HEK293T (cell line): Measurements from ENCODE around the gene TDRD9.

Source experiments
- CTCF ChIA-PET: fragments of 350-600 bp; formaldehyde crosslinking; extraction: SDS; loops from one replicate; lab custom pipeline; 2021; ENCODE audit warnings: antibody characterized with exemption, inconsistent platforms; lab: Yijun Ruan, JAX
- POLR2A ChIA-PET: fragments of 350-600 bp; formaldehyde crosslinking; extraction: SDS; loops from one replicate; lab custom pipeline; 2020; ENCODE audit warnings: antibody characterized with exemption, inconsistent platforms; lab: Yijun Ruan, JAX
- DNase-seq: peaks from one replicate; pipeline ENCODE4 v3.0.0; 2012; ENCODE audit warnings: mixed read lengths; ENCODE audit errors: extremely low spot score
- ARNT ChIP-seq: fragments of 450-650 bp; IDR thresholded peaks from 2 replicates; pipeline ENCODE4 v1.6.1; 2017; ENCODE audit warnings: mild to moderate bottlenecking
- BHLHE40 ChIP-seq: fragments of 450-650 bp; IDR thresholded peaks from 2 replicates; pipeline ENCODE4 v1.6.1; 2016; ENCODE audit warnings: mild to moderate bottlenecking, moderate library complexity, borderline replicate concordance
- CTBP1 ChIP-seq: fragments of 450-650 bp; IDR thresholded peaks from 2 replicates; pipeline ENCODE4 v1.6.1; 2016; ENCODE audit warnings: borderline replicate concordance
- ELF4 ChIP-seq: fragments of 450-650 bp; IDR thresholded peaks from 2 replicates; pipeline ENCODE4 v1.6.1; 2017; ENCODE audit warnings: antibody characterized with exemption
- FOXA1 ChIP-seq: fragments of 450-650 bp; IDR thresholded peaks from 2 replicates; pipeline ENCODE4 v1.6.1; 2016; ENCODE audit warnings: mild to moderate bottlenecking
- FOXK2 ChIP-seq: fragments of 450-650 bp; IDR thresholded peaks from 2 replicates; pipeline ENCODE4 v1.6.1; 2016; ENCODE audit warnings: mild to moderate bottlenecking
- FOXM1 ChIP-seq: fragments of 450-650 bp; IDR thresholded peaks from 2 replicates; pipeline ENCODE4 v1.6.1; 2017; ENCODE audit warnings: mild to moderate bottlenecking, borderline replicate concordance
- HDGF ChIP-seq: fragments of 450-650 bp; IDR thresholded peaks from 2 replicates; pipeline ENCODE4 v1.6.1; 2017; ENCODE audit warnings: antibody characterized with exemption, borderline replicate concordance
- L3MBTL2 ChIP-seq: fragments of 450-650 bp; conservative IDR thresholded peaks from 2 replicates; pipeline ENCODE4 v1.6.1; 2016; ENCODE audit warnings: mild to moderate bottlenecking
- LEF1 ChIP-seq: fragments of 450-650 bp; IDR thresholded peaks from 2 replicates; pipeline ENCODE4 v1.6.1; 2017; ENCODE audit warnings: mild to moderate bottlenecking, borderline replicate concordance
- NFRKB ChIP-seq: fragments of 450-650 bp; IDR thresholded peaks from 2 replicates; pipeline ENCODE4 v1.6.1; 2016; ENCODE audit warnings: mild to moderate bottlenecking, moderate library complexity
- SP1 ChIP-seq: fragments of 450-650 bp; IDR thresholded peaks from 2 replicates; pipeline ENCODE4 v1.6.1; 2017
- SUZ12 ChIP-seq: fragments of 450-650 bp; IDR thresholded peaks from 2 replicates; pipeline ENCODE4 v1.6.1; 2016; ENCODE audit warnings: mild to moderate bottlenecking
- TARDBP ChIP-seq: fragments of 450-650 bp; IDR thresholded peaks from 2 replicates; pipeline ENCODE4 v1.6.1; 2016
- ZNF384 ChIP-seq: fragments of 450-650 bp; IDR thresholded peaks from 2 replicates; pipeline ENCODE4 v1.6.1; 2016
- TF ChIP-seq, protein P1 (sequence below): fragments of 450-650 bp; IDR thresholded peaks from 2 replicates; pipeline ENCODE4 v1.6.1; 2016

The TDRD9 gene

DNA sequence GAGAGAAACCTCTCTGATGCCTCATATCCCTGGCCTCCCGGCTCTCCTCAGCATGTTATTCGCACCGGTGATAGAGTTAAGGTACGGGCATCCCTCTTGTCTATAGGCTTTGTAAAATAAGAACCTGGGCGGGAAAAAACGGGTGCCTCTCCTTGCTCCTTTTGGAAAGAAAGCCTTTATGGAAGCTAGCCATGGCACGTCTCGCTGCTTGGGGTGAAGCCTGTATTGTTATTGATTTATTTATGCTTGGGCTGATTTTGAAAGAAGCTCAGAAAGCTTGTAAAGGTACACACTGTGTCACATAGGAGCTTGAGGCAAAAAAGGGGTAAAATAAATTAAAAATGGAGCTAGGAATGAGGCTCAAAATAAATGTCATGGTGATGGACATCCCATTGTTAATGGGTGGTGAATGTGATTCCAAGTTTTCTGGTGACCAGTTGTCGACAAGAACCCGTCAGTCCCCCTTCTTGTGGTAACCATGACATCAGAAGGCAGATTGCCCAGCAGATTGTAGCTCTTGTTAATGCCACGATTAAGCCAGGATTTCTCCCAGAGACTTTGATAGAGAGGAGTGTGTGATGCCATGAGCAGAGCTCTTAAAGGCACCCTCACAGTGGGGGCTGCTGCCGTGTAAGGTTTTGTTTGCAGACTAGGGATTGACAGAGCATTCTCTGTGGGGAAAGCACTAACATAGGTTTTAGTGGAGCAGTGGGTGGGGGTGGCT is 106.9 kb downstream of the TDRD9 start:
- CTCF ChIA-PET: interaction anchor here (1.7 kb wide), 1 partner anchor 43 kb away, joined by 4 read pairs; no protein-coding TSS in a partner anchor
- no peak for TF ChIP-seq TARDBP
- TF ChIP-seq NFRKB: no peak
- TF ChIP-seq FOXM1: no peak
- no peak for TF ChIP-seq BHLHE40
- no peak for TF ChIP-seq ARNT
- TF ChIP-seq LEF1: no peak
- TF ChIP-seq FOXK2: no peak
- TF ChIP-seq L3MBTL2: no peak
- DNase-seq: no peak
- POLR2A ChIA-PET: no interaction called here

GRCh38 chr14:104036212-104036611 is 108.0 kb downstream of the TDRD9 start:
- CTCF ChIA-PET: interaction anchor here (1.7 kb wide), 1 partner anchor 42 kb away, joined by 4 read pairs; no protein-coding TSS in a partner anchor
- DNase-seq: no peak
- TF ChIP-seq CTBP1: no peak
- POLR2A ChIA-PET: no interaction called here

DNA sequence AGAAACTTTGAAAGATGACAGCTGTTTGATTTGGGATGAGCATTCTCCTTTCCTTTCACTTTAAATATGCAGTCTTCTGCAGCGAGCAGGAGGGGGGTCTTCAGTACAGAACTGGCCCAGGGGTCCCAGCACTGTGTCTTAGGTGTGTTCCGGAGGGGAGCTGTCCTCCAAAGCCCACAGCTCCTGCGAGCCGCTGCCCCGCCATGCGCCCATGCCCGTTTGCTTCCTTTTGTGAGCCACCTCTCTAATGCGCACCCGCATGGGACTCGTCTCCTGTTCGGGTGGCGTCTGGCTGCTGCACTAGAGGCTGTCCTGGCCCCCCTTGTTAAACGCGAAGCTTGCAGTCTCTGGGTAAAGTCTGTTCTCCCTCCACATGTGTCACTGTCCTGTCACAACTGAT is 108.8 kb downstream of the TDRD9 start:
- no peak for TF ChIP-seq L3MBTL2
- no peak for TF ChIP-seq ARNT
- no peak for TF ChIP-seq FOXK2
- TF ChIP-seq, protein P1, sequence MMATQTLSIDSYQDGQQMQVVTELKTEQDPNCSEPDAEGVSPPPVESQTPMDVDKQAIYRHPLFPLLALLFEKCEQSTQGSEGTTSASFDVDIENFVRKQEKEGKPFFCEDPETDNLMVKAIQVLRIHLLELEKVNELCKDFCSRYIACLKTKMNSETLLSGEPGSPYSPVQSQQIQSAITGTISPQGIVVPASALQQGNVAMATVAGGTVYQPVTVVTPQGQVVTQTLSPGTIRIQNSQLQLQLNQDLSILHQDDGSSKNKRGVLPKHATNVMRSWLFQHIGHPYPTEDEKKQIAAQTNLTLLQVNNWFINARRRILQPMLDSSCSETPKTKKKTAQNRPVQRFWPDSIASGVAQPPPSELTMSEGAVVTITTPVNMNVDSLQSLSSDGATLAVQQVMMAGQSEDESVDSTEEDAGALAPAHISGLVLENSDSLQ: no peak
- ChIA-PET CTCF (no interaction called here), POLR2A (no interaction called here)
- no peak for DNase-seq

DNA sequence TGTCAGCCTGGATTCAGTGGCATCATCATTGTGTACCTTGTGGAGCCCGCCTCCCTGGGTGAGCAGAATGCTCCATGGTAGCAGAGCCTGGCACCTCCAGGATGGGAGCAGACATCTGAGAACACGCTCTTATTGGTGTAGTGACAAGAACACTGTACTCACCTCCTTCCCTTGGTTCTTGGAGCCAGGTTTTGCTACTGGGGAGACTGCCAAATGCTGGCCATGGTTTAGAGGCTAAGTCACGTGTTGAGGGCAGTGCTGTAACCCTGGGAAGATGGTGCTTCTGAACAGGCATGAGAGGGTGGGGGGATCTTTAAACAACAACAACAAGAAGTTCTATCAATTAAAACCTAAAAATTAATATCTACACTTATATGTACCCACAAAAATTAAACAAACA is 109.6 kb downstream of the TDRD9 start:
- CTCF ChIA-PET: interaction anchor here (1.5 kb wide), 1 partner anchor 40 kb away, joined by 4 read pairs; no protein-coding TSS in a partner anchor
- POLR2A ChIA-PET: no interaction called here

DNA sequence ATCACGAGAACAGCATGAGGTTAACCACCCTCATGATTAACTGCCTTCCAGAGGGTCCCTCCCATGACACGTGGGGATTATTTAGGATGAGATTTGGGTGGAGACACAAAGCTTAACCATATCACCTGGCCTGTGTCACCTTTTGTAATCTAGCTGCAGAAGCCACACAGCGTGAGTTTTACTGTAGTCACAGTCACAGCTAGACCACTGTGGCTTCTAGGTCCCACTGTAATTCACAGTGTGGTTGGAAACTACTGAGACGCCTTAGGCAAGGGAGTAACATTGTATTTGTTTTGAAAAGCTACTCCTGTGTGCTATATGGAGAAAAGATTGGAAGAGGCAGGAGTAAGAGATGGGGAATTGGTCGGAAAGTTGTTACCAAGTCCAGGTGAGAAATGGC is 111.0 kb downstream of the TDRD9 start:
- no peak for TF ChIP-seq HDGF
- TF ChIP-seq FOXM1: no peak
- TF ChIP-seq FOXA1: no peak
- TF ChIP-seq L3MBTL2: no peak
- TF ChIP-seq SP1: no peak
- no peak for TF ChIP-seq ZNF384
- TF ChIP-seq ARNT: no peak
- TF ChIP-seq FOXK2: no peak
- TF ChIP-seq, protein P1: no peak
- TF ChIP-seq NFRKB: no peak
- TF ChIP-seq BHLHE40: no peak

More for the DNA sequence above, 109.6 kb downstream of the TDRD9 start:
- no peak for DNase-seq
- TF ChIP-seq FOXM1 (no peak), CTBP1 (no peak), HDGF (no peak), FOXK2 (no peak), ELF4 (no peak), L3MBTL2 (no peak), TARDBP (no peak), SP1 (no peak), ZNF384 (no peak), NFRKB (no peak), FOXA1 (no peak)

GRCh38 chr14:104040539-104040938 is 112.3 kb downstream of the TDRD9 start:
- no peak for DNase-seq
- ChIA-PET POLR2A (no interaction called here), CTCF (no interaction called here)
- TF ChIP-seq, protein P1: no peak
- TF ChIP-seq NFRKB (no peak), LEF1 (no peak), ELF4 (no peak), SP1 (no peak), FOXM1 (no peak), L3MBTL2 (no peak), FOXA1 (no peak), ZNF384 (no peak), ARNT (no peak), HDGF (no peak), FOXK2 (no peak), CTBP1 (no peak), BHLHE40 (no peak), TARDBP (no peak), SUZ12 (no peak)

More for the DNA sequence above, 111.0 kb downstream of the TDRD9 start:
- ChIA-PET POLR2A (no interaction called here), CTCF (interaction anchor here (1.5 kb wide), 1 partner anchor 39 kb away, joined by 4 read pairs; no protein-coding TSS in a partner anchor)
- no peak for DNase-seq
